ENCODE data around the gene FMNL2.

GRCh38 chr2:152518034-152518433 is 183.1 kb downstream of the FMNL2 start:
- TF ChIP-seq CTCF (conservative IDR thresholded peaks at IDR 0.05) (no peak), EZH2 (IDR thresholded peaks at IDR 0.05; ENCODE audit: low read depth) (no peak)

All from PC-9 (cell line).